Spleen (tissue), 11 donors: Measurements from ENCODE around the gene ZKSCAN1. TPM values are rescaled to one million over a fixed set of nuclear protein-coding genes. Genes with fewer than 3 reads are reported as not detected.

Experiments
- DNase-seq: peaks from one replicate; pipeline ENCODE4 v3.0.0-alpha.2; 2020
- H3K27ac ChIP-seq, 8 donors: fragments of 200-600 bp; sonication (generic) in 7 of 8; 1 replicate in 4 of 8; 2 replicates in 4 of 8; pipeline versions ENCODE4 v1.5.0 to v1.8.0; 2016 to 2021; ENCODE audit warnings: inconsistent platforms in 4 of 8, mild to moderate bottlenecking in 4 of 8, moderate library complexity in 1 of 8
- H3K27me3 ChIP-seq, 7 donors: fragments of 200-600 bp; sonication (generic) in 6 of 7; replicated peaks in 1 of 7; 1 replicate in 4 of 7; 2 replicates in 3 of 7; pipeline versions ENCODE4 v1.5.0 to v1.8.0; 2016 to 2021; ENCODE audit warnings: inconsistent platforms in 3 of 7, mild to moderate bottlenecking in 1 of 7
- H3K36me3 ChIP-seq, 6 donors: fragments of 200-600 bp; sonication (generic) in 5 of 6; 1 replicate in 4 of 6; 2 replicates in 2 of 6; pipeline versions ENCODE4 v1.5.0 to v1.8.0; 2016 to 2021; ENCODE audit warnings: inconsistent platforms in 2 of 6
- H3K4me1 ChIP-seq, 6 donors: fragments of 200-600 bp; sonication (generic) in 5 of 6; 1 replicate in 3 of 6; 2 replicates in 3 of 6; pipeline versions ENCODE4 v1.5.0 to v1.8.0; 2016 to 2021; ENCODE audit warnings: inconsistent platforms in 3 of 6
- H3K4me3 ChIP-seq, 8 donors: fragments of 200-600 bp; sonication (generic) in 7 of 8; 1 replicate in 4 of 8; 2 replicates in 4 of 8; pipeline versions ENCODE4 v1.5.0 to v1.8.0; 2016 to 2021; ENCODE audit warnings: inconsistent platforms in 4 of 8, mild to moderate bottlenecking in 4 of 8, moderate library complexity in 2 of 8
- H3K9me3 ChIP-seq, 8 donors: fragments of 200-600 bp; sonication (generic) in 7 of 8; 1 replicate in 4 of 8; 2 replicates in 4 of 8; pipeline versions ENCODE4 v1.5.0 to v1.8.0; 2016 to 2021; ENCODE audit warnings: inconsistent platforms in 4 of 8
- CTCF ChIP-seq, 11 experiments: fragments of 200-600 bp in 7 of 11; fragments of 450-650 bp in 4 of 11; sonication (generic) in 4 of 11; IDR thresholded peaks in 8 of 11; conservative IDR thresholded peaks in 3 of 11; 1 replicate in 7 of 11; 2 replicates in 4 of 11; pipeline versions ENCODE4 v1.4.0 to v1.8.0; 2016 to 2021; ENCODE audit warnings: antibody characterized with exemption in 11 of 11, inconsistent platforms in 4 of 11, mild to moderate bottlenecking in 1 of 11
- POLR2A ChIP-seq, 3 donors: fragments of 450-650 bp; IDR thresholded peaks; one replicate each; pipeline ENCODE4 v1.5.1; 2017; ENCODE audit warnings: antibody characterized with exemption in 3 of 3, mild to moderate bottlenecking in 1 of 3
- POLR2AphosphoS5 ChIP-seq, 3 donors: sonication (generic); formaldehyde crosslinking; IDR thresholded peaks; one replicate each; pipeline ENCODE4 v1.5.1; 2017; ENCODE audit warnings: antibody characterized with exemption in 3 of 3
- WGBS, 5 donors: extraction: QIAGEN DNeasy Blood & Tissue Kit in 3 of 5; methylation state at CpG; one replicate each; pipeline versions ENCODE4 v1.1.5 to v1.1.7; 2013 to 2018; 5-methylcytosine and 5-hydroxymethylcytosine counted together
- intact Hi-C: fragments of 100-400 bp; cut with DNase I; formaldehyde crosslinking; loops from one replicate; pipeline ENCODE4 v1.15.0; 2023; ENCODE audit warnings: low total_unique reads
- polyA plus RNA-seq, 3 donors: library from polyadenylated mRNA; stranded (reverse); fragments of 200-250 nt; gene quantifications; one replicate each; pipeline ENCODE4 v1.2.1, GENCODE V29; 2013
- total RNA-seq, 7 donors: library from RNA; depleted of rRNA in 3 of 7; stranded (reverse); fragments of >200 nt in 3 of 7; fragmentation: NEBNext Ultra II Directional in 4 of 7; extraction: Animal tissue kit (Norgen Biotek cat#: 25700) in 4 of 7; gene quantifications; one replicate each; pipeline versions ENCODE4 v1.1.0 to v1.2.1, GENCODE V29; 2016 to 2021
- donor health status: healthy with polysubstance abuse.
- donor health status: DM: no; HTN: no; CAD: no; lungs with moderate emphysema.
- donor health status: DM: no; HTN: no; CAD: no.
- donor health status: Bipolar disorder and iron deficiency.
- donor health status: healthy.
- donor health status: DM: no; HTN: no; CAD: no.
- donor health status: DM: yes; HTN: yes; CAD: no.

Gene ZKSCAN1
- total and polyA plus RNA-seq, 10 donors = 7.3 to 77.9 (median 32.7) TPM

- 3 to 11% (median 4%) methylated on average over 12 to 35 of the region's 35 CpGs for WGBS, 5 donors
- Histone ChIP-seq H3K4me3 (peak overlapping the region; percentile 38 to 71 (median 46)), H3K27ac (peak overlapping the region; percentile 84 to 92 (median 89)), H3K9me3 (no peaks in the 10 kb centered on the region), H3K36me3 (no peaks in the 10 kb centered on the region), H3K4me1 (peaks cover 5 to 46% (median 22%) of the 10 kb centered on the region in 6 donors), H3K27me3 (peaks cover 0 to 13% (median 0%) of the 10 kb centered on the region in 7 donors)
- DNase-seq = peak; percentile 93
- TF ChIP-seq POLR2AphosphoS5 (IDR thresholded peaks at IDR 0.05) = peak; percentile 89 to 93 (median 89)
- no peak for TF ChIP-seq POLR2A (IDR thresholded peaks at IDR 0.05)
- peak in 9 of 11 experiments; percentile 18 to 62 (median 57) for TF ChIP-seq CTCF (IDR thresholded peaks at IDR 0.05 in 8 of 11, conservative IDR thresholded peaks at IDR 0.05 in 3 of 11)
- intact Hi-C loops = no loop called here
Measured at GRCh38 chr7:99997545-99998137, 17.8 kb upstream of the ZKSCAN1 start.

- no peaks in the 10 kb centered on the region for H3K27me3 ChIP-seq
- TF ChIP-seq POLR2A (IDR thresholded peaks at IDR 0.05) (no peak), POLR2AphosphoS5 (IDR thresholded peaks at IDR 0.05) (no peak), CTCF (IDR thresholded peaks at IDR 0.05 in 8 of 11, conservative IDR thresholded peaks at IDR 0.05 in 3 of 11) (no peak)
- no peaks in the 10 kb centered on the region for H3K36me3 ChIP-seq
- H3K4me1 ChIP-seq = peaks cover 5 to 26% (median 14%) of the 10 kb centered on the region in 6 donors
- peak; percentile 29 for DNase-seq
- H3K27ac ChIP-seq = no peak overlapping the region
- intact Hi-C loops = no loop called here
- WGBS, 5 donors = 87 to 97% (median 91%) methylated on average over 13 of the region's 13 CpGs
- no peak overlapping the region for H3K4me3 ChIP-seq
- H3K9me3 ChIP-seq = no peaks in the 10 kb centered on the region
Measured at GRCh38 chr7:100000239-100000638, 15.2 kb upstream of the ZKSCAN1 start.

GRCh38 chr7:100003711-100004661, 11.4 kb upstream of the ZKSCAN1 start:
- TF ChIP-seq POLR2A (IDR thresholded peaks at IDR 0.05) (no peak), CTCF (IDR thresholded peaks at IDR 0.05 in 8 of 11, conservative IDR thresholded peaks at IDR 0.05 in 3 of 11) (no peak), POLR2AphosphoS5 (IDR thresholded peaks at IDR 0.05) (no peak)
- Histone ChIP-seq H3K27ac (no peak overlapping the region), H3K27me3 (no peaks in the 10 kb centered on the region), H3K9me3 (no peaks in the 10 kb centered on the region), H3K4me1 (peaks cover 0 to 2% (median 0%) of the 10 kb centered on the region in 6 donors), H3K36me3 (no peaks in the 10 kb centered on the region), H3K4me3 (no peak overlapping the region)
- intact Hi-C loops = no loop called here
- peak; percentile 35 for DNase-seq
- WGBS, 5 donors = 56 to 68% (median 61%) methylated on average over 14 of the region's 14 CpGs

- Histone ChIP-seq H3K4me3 (no peak overlapping the region), H3K27me3 (no peaks in the 10 kb centered on the region), H3K4me1 (peaks cover 0 to 6% (median 0%) of the 10 kb centered on the region in 6 donors), H3K27ac (no peak overlapping the region), H3K9me3 (no peaks in the 10 kb centered on the region), H3K36me3 (no peaks in the 10 kb centered on the region)
- TF ChIP-seq CTCF (IDR thresholded peaks at IDR 0.05 in 8 of 11, conservative IDR thresholded peaks at IDR 0.05 in 3 of 11) (no peak), POLR2AphosphoS5 (IDR thresholded peaks at IDR 0.05) (no peak)
- WGBS, 5 donors = 81 to 88% (median 82%) methylated on average over 3 of the region's 3 CpGs
- intact Hi-C loops = no loop called here
- peak; percentile 14 for DNase-seq
Measured at GRCh38 chr7:100007887-100008286, 7.5 kb upstream of the ZKSCAN1 start.
